Smooth muscle cell (in vitro differentiated cells): ENCODE results near the gene CTU2. TPM values are rescaled to one million over a fixed set of nuclear protein-coding genes. Genes with fewer than 3 reads are reported as not detected.

ENCODE experiments used
- DNase-seq: peaks from one replicate; lab custom pipeline; 2025; ENCODE audit not compliant: unreplicated experiment; lab: John Stamatoyannopoulos, UW
- H2AFZ ChIP-seq: fragments of 200-600 bp; sonication (generic); 2 replicates; pipeline ENCODE4 v1.6.0; 2016; ENCODE audit warnings: antibody characterized with exemption, low read depth, mild to moderate bottlenecking
- H3F3A ChIP-seq: fragments of 200-600 bp; sonication (generic); 2 replicates; pipeline ENCODE4 v1.6.0; 2017; ENCODE audit warnings: antibody characterized with exemption, low read depth
- H3K27ac ChIP-seq: fragments of 200-600 bp; sonication (generic); 2 replicates; pipeline ENCODE4 v1.5.1; 2016; ENCODE audit warnings: low read depth, mild to moderate bottlenecking
- H3K27me3 ChIP-seq: fragments of 200-600 bp; sonication (generic); 2 replicates; pipeline ENCODE4 v1.6.1; 2016; ENCODE audit warnings: low read depth, mild to moderate bottlenecking
- H3K36me3 ChIP-seq: fragments of 200-600 bp; sonication (generic); 2 replicates; pipeline ENCODE4 v1.5.1; 2016; ENCODE audit warnings: low read depth
- H3K4me1 ChIP-seq: fragments of 200-600 bp; sonication (generic); 2 replicates; pipeline ENCODE4 v1.5.1; 2016; ENCODE audit warnings: low read depth
- H3K4me2 ChIP-seq: fragments of 200-600 bp; sonication (generic); 2 replicates; pipeline ENCODE4 v1.6.0; 2016; ENCODE audit warnings: mild to moderate bottlenecking
- H3K4me3 ChIP-seq: fragments of 200-600 bp; sonication (generic); 2 replicates; pipeline ENCODE4 v1.5.1; 2016; ENCODE audit warnings: mild to moderate bottlenecking
- H3K79me2 ChIP-seq: fragments of 200-600 bp; sonication (generic); 2 replicates; pipeline ENCODE4 v1.6.0; 2016; ENCODE audit warnings: low read depth, mild to moderate bottlenecking
- H3K9ac ChIP-seq: fragments of 200-600 bp; sonication (generic); 2 replicates; pipeline ENCODE4 v1.6.0; 2016; ENCODE audit warnings: low read depth
- H3K9me3 ChIP-seq: fragments of 200-600 bp; sonication (generic); replicated peaks from 2 replicates; pipeline ENCODE4 v1.5.1; 2016; ENCODE audit warnings: low read depth
- H4K20me1 ChIP-seq: fragments of 200-600 bp; sonication (generic); 2 replicates; pipeline ENCODE4 v1.6.0; 2016; ENCODE audit warnings: low read depth
- CTCF ChIP-seq: fragments of 200-600 bp; sonication (generic); IDR thresholded peaks from 2 replicates; pipeline ENCODE4 v1.5.1; 2017; ENCODE audit warnings: borderline replicate concordance, mild to moderate bottlenecking, antibody characterized with exemption; ENCODE audit not compliant: insufficient read depth, poor library complexity, severe bottlenecking
- WGBS: methylation state at CpG from one replicate; pipeline ENCODE4 v1.1.7; 2016; ENCODE audit warnings: low lambda C conversion rate; 5-methylcytosine and 5-hydroxymethylcytosine counted together
- polyA plus RNA-seq: library from polyadenylated mRNA; unstranded; fragments of >200 nt; fragmentation: Nextera tagmentation; extraction: Ambion mirVana; gene quantifications from 2 replicates; pipeline ENCODE4 v1.2.1, GENCODE V29; 2016
- total RNA-seq: library from RNA; depleted of rRNA; stranded (reverse); fragments of >200 nt; gene quantifications from 2 replicates; pipeline ENCODE4 v1.2.3, GENCODE V29; 2014

CTU2 gene
- total and polyA plus RNA-seq, 2 experiments from 2014 or later, result 5.8 to 21.3 TPM

GRCh38 chr16:88732172-88732960 lies 26.1 kb downstream of the CTU2 start:
- Histone ChIP-seq H3K9me3 (no peaks in the 10 kb centered on the region), H3K27me3 (no peaks in the 10 kb centered on the region), H3K9ac (no peak overlapping the region), H3F3A (no peaks in the 10 kb centered on the region), H3K4me3 (no peak overlapping the region), H3K4me1 (no peaks in the 10 kb centered on the region), H4K20me1 (peaks cover 19% of the 10 kb centered on the region), H3K79me2 (no peaks in the 10 kb centered on the region), H2AFZ (no peak overlapping the region), H3K4me2 (no peak overlapping the region), H3K36me3 (no peaks in the 10 kb centered on the region), H3K27ac (no peak overlapping the region)
- TF ChIP-seq CTCF, result no peak
- no peak for DNase-seq
- 94% methylated on average over 30 of the region's 30 CpGs for WGBS

GRCh38 chr16:88732961-88733294 lies 26.6 kb downstream of the CTU2 start:
- Histone ChIP-seq H3K4me3 (no peak overlapping the region), H3K27ac (no peak overlapping the region), H3K36me3 (no peaks in the 10 kb centered on the region), H2AFZ (no peak overlapping the region), H3K9me3 (no peaks in the 10 kb centered on the region), H3K4me1 (no peaks in the 10 kb centered on the region), H3K4me2 (no peak overlapping the region), H3K79me2 (no peaks in the 10 kb centered on the region), H3F3A (no peaks in the 10 kb centered on the region), H4K20me1 (peaks cover 25% of the 10 kb centered on the region), H3K9ac (no peak overlapping the region), H3K27me3 (no peaks in the 10 kb centered on the region)
- no peak for DNase-seq
- 94% methylated on average over 12 of the region's 13 CpGs for WGBS
- no peak for TF ChIP-seq CTCF

- Histone ChIP-seq H3K27ac (no peak overlapping the region), H3K36me3 (no peaks in the 10 kb centered on the region), H3K9ac (no peak overlapping the region), H3K9me3 (no peaks in the 10 kb centered on the region), H3K4me2 (no peak overlapping the region), H3F3A (no peaks in the 10 kb centered on the region), H3K27me3 (no peaks in the 10 kb centered on the region), H2AFZ (no peak overlapping the region), H4K20me1 (peaks cover 27% of the 10 kb centered on the region), H3K4me3 (no peak overlapping the region), H3K79me2 (no peaks in the 10 kb centered on the region), H3K4me1 (no peaks in the 10 kb centered on the region)
- DNase-seq, result no peak
- WGBS, result 96% methylated on average over 23 of the region's 27 CpGs
- no peak for TF ChIP-seq CTCF
Observed at GRCh38 chr16:88733630-88734360, 27.5 kb downstream of the CTU2 start.
